ENCODE data around the gene IRS2.
"Not testable (repeated sequence)": the region's sequence is repeated elsewhere in the genome, so short reads cannot be mapped to it uniquely, and the experiment has no call there.

The IRS2 gene, protein sequence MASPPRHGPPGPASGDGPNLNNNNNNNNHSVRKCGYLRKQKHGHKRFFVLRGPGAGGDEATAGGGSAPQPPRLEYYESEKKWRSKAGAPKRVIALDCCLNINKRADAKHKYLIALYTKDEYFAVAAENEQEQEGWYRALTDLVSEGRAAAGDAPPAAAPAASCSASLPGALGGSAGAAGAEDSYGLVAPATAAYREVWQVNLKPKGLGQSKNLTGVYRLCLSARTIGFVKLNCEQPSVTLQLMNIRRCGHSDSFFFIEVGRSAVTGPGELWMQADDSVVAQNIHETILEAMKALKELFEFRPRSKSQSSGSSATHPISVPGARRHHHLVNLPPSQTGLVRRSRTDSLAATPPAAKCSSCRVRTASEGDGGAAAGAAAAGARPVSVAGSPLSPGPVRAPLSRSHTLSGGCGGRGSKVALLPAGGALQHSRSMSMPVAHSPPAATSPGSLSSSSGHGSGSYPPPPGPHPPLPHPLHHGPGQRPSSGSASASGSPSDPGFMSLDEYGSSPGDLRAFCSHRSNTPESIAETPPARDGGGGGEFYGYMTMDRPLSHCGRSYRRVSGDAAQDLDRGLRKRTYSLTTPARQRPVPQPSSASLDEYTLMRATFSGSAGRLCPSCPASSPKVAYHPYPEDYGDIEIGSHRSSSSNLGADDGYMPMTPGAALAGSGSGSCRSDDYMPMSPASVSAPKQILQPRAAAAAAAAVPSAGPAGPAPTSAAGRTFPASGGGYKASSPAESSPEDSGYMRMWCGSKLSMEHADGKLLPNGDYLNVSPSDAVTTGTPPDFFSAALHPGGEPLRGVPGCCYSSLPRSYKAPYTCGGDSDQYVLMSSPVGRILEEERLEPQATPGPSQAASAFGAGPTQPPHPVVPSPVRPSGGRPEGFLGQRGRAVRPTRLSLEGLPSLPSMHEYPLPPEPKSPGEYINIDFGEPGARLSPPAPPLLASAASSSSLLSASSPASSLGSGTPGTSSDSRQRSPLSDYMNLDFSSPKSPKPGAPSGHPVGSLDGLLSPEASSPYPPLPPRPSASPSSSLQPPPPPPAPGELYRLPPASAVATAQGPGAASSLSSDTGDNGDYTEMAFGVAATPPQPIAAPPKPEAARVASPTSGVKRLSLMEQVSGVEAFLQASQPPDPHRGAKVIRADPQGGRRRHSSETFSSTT (N-terminal part only)

DNA sequence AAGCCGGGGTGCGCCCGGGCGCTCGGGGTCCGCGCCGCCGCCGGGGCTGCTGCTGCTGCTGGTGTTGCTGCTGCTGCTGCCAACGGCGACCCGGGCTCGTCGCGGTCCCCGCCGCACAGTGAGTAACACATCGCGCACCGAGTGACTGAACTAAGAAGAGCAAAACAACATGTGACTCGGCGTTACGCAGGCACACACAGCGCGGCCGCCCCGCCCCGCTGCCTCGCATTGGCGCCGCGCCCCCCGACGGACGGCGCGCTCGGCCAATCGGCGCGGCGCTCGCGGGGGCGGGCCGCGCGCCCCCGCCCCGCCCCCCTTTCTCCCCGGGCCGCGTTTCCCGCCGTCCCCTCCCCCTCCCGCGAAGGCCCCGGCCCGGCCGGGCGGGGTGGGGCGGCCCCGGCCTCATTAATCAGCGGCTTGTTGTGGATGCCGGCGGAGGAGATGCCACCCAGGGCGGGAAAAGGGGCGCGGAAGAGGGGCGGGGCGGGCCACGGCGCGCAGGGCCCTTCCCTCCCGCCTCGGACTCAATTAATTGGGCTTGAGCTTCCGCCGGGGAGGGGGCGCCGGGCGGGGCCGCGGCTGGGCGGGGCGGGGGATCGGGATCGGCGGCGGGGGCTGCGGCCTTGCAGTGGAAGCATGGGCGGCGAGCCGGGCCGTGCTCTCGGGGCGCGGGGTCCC is at the start of gene IRS2:
TSS of gene IRS2 (minus strand) at position 127 of the 678 bp plus-strand sequence. CDS start 530 bp downstream, outside the sequence.
- DNase-seq = peak; percentile 74 to 92 (median 88)

DNA sequence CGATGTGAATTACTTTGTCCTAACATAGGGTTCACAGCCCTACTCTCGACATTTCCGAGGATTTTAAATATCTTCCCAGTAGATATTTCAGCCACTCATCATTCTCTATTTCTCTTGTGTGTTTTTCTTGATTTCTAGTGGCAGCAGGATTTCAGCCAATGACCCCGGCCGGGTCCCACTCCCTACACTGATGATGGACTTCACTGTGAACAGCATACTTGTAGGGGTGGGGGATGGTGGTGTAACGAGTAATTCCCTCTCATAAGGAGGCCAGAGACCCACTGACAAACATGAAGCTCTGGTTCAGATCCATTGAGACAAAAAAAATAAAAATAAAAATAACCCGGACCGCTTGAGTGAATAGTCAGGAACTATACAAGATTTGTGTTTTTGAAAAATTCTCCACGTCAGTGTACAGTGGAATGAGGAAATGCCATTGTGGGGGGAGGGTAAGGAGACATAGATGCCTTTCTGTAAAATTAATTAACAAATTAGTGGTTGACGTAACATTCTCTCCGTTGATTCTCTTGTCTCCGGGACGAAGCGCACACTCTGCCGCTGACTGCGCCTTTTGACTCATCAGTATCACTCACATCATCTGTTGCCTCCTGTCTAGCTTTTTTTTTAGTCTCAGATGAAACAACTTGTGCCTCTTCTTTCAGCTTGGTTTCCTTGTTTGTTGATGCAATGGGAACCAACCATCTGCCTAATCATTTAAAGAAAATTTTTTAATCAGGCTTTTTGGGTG is 48.8 kb upstream of the IRS2 start:
- no peak for DNase-seq

DNA sequence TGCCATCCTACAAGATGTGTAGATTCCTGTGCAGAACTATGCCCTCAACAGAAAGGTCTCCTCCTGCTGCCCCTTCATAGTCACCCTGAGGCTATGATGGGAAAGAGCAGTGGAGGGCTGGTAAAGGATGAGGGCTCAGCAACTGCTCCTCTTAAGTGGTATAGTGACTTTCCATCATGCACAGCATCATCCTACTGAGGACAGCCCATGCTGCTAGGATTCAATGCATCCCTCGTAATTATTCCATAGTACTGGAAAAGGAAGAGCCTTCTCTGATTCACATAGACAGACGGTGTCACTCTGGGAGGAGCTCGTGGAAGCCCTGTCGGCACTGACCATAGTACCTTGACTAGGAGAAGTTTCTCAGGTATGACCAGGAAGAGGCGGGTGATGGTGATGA is 47.6 kb upstream of the IRS2 start:
- no peak for DNase-seq

DNA sequence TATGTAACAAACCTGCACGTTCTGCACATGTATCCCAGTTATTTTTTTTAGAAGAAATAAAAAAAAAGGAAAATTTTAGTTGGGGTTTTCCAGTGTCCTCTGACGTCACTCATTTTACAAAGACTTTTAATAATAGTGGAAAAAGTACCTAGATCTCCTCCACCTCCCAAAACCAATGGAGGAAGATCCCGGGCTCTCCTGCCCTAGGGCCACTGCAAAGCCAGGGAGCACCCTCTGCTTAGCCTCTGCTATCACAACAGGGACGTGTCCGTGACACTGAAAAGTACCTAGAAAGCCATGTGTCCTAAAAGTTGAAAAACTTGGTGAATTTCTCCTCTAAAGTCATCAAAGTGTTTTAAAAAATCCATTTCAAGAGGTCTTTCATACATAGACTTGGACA is 46.7 kb upstream of the IRS2 start:
- DNase-seq = no peak

DNA sequence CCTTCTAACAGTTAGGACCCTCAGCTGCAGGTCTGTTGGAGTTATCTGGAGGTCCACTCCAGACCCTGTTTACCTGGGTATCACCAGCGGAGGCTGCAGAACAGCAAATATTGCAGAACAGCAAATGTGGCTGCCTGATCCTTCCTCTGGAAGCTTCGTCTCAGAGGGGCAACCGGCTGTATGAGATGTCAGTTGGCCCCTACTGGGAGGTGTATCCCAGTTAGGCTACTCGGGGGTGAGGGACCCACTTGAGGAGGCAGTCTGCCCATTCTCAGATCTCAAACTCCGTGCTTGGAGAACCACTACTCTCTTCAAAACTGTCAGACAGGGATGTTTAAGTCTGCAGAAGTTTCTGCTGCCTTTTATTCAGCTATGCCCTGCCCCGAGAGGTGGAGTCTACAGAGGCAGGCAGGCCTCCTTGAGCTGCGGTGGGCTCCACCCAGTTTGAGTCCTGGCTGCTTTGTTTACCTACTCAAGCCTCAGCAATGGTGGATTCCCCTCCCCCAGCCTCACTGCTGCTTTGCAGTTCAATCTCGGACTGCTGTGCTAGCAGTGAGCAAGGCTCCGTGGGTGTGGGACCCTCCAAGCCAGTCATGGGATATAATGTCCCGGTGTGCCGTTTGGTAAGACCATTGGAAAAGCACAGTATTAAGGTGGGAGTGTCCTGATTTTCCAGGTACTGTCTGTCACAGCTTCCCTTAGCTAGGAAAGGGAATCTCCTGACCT is 42.4 kb upstream of the IRS2 start:
- DNase-seq = not testable (repeated sequence)

DNA sequence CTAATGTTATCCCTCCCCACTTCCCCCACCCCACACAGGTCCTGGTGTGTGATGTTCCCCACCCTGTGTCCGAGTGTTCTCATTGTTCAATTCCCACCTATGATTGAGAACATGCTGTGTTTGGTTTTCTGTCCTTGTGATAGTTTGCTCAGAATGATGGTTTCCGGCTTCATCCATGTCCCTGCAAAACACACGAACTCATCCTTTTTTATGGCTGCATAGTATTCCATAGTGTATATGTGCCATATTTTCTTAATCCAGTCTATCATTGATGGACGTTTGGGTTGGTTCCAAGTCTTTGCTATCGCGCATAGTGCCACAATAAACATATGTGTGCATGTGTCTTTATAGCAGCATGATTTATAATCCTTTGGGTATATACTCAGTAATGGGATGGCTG is 36.8 kb upstream of the IRS2 start:
- not testable (repeated sequence) for DNase-seq

DNA sequence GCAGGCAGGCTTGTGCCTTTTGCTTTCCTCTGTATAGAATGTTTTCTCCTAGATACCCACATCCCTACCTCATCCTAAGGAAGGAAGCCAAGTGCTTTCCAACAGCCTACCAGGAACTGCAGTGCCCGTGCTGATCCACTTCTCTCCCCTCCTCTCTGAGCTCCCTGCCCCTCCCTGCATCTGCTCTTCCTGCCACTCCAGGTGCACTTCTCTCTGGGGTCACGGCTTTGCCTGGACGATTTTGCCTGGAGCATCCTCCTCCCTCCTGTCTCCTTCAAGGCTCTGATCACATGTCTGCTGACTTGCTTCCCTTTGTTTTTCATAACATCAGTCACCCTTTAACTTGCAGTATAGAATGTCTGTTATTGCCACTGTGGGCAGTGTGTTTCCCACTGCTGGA is 34.7 kb upstream of the IRS2 start:
- no peak for DNase-seq

DNA sequence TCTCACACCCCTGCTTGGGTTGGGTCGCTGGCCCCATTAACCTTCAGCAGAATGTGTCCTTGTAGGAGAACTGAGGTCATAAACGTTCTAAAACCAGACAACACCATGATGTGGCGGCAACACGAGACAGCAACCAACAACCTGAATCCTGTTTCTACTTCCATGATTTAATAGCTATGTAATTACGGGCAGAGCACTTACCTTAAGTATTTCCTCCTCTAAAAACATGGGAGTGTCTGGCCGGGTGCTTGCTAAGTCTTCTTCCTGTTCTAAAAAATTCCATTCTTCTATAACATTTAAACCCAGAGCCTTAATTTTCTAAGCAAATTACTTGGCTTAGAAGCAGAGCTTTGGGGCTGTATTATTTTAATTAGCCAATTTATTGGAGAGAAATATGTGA is 33.5 kb upstream of the IRS2 start:
- DNase-seq = no peak

DNA sequence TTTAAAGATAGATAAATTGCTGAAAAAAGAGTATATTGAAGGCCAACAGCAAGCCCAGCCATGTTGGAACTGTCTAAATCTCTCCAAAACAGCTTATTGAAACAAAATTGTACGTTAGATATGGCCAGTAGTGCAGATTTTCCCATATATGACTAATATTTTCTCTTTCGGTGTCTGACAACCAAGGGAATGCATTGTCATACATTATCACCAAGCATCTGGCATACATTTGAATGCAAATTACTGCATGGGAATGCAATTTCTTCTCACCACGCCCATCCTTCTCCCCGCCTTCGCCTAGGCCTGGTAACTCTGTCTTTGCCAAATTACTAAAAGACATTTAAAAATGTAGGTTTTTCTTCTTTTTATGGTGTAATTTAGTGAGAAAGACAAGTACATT is 32.5 kb upstream of the IRS2 start:
- no peak for DNase-seq

DNA sequence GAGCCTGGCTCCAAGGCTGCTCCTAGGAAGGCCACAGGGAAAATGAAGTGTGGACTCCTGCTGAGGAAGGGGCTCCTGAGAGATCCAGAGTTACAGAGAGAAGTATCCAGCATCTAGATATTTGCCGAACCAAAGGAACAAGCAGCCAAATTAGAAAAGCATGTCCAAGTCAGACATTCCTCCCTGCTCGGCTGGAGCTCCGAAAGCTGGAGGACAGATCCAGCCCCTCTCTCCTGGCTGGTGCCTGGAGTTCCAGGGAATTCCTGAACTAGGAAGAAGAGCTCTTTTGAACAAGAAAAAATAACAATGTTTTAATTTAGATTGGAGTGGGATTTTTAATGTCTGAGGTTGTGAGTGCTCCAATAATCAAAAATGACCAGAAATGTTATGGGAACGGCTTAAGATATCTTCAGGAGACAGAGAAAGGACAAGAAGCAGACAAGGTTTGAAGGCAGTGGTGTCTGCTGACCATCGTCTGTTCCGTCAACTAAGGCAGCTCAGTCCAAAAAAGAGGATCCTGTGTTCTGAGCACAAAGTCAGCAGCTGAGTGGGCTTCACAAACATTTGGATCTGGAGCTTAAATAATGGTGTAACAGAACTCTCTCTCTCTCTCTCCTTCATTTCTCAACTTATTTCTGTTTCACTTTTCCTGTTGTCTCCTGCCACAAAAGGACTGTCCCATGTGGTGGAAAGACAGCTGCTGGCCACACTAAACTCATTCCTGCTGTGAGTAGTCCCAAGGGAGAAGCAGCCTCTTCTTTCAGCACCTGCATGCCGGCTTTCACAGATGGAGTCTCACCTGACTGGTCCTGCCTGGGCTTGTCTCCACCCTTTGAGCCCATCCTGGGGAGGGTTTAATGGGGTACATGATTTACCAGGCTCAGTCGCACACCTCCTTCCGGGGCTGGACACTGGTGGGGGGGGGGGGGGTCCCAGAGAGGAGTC is 31.5 kb upstream of the IRS2 start:
- no peak for DNase-seq

DNA sequence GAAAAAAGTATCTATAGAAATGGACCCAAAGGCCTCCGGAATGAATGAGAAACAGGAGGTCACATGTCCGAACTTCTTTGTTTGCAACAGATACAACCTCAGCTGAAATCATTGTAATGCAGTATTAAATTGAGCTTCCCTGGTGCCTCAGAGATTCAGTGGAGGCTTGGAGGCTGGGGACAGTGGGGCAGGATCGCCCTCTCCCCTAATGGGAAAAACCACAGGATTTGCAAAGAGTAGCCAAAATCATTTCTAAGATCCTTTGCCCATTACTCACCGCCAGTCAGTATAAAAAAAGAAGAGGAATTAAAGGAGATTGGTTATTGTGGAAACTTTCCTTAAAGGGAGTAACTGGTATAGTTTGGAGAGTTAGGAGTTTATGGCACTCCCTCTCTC is 30.4 kb upstream of the IRS2 start:
- no peak for DNase-seq

DNA sequence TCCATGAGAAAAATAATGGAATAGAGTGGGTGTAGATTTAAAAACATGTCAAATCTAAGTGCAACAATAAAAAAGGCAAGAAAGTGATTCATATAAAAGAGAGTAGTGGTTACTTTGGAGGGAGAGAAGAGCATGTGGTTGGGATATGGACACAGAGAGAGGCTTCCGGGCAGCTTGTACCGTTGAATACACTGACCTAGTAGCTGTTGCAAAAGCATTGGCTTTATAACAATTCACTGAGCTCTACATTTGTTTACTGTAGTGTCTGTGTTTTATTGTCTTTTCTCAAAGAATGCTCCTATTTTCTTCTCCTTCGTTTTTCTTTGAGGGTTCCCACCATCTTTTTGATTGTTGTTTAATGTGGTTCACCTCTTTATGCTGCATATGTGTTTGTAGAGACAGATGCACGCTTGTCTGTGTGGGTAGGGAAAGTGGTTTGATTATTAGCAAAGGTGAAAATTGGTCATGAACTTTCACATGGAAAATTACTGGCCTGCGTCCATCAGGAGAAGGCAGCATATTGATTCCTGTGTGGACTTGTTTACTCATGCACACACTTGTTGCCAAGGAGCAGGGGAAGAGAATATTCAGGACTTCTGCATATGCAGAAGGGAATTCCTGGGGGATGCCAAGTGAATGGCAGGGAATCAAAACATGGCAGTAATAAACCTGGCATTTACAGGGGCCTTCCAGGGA is 29.9 kb upstream of the IRS2 start:
- DNase-seq = no peak

DNA sequence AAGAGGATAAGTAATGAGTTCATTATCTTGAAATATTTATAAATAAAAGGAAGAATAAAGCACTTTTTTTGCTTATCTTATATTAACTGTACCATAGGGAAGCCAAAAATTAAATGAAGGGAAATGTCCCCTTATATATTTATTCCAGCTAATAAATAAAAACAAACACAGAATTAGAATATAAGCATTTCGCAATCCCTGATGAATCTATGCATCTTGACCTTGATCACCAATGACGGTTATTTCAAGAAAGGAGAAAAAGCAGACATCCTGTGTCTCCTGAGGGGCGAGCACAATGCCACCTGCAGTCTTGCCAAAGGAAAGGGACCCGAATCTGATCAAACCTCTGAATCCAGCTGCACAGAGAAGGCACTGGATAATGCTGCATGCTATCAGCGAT is 29.3 kb upstream of the IRS2 start:
- DNase-seq = no peak

DNA sequence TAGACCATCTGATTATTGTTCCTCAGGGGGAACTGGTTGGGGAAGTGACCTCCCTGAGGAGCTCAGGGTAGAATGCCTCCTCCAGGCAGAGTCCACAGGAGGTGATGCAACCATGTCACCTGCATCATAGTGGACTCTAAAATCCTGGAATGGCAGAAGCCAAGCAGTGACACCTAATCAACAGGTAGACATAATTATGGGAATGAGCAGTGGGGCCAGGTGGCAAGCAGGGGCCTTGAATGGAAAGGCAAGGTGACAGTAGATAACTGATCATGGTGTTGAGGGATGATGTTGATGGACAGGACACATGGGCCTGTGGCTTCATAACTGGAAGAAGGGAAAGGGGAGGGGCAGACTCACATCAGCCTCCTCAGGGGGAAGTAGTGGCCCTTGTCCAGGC is 27.3 kb upstream of the IRS2 start:
- no peak for DNase-seq

DNA sequence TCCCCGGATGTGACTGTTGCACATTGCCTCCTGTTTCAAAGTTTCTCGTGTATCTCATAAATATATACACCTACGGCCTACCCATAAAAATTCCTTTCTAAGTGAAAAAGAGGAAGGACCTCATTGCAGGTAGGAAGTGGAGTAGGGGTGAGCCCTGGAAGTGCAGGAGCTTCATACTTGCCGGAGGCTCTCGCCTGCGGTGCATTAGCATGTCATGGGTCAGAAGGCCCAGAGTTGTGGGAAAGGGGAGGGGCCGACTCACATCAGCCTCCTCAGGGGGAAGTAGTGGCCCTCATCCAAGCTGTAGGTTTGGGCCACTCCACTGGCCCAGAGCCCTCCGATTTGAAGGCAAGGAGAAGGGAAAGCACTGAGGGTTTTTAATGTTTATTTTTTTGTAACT is 26.0 kb upstream of the IRS2 start:
- no peak for DNase-seq

DNA sequence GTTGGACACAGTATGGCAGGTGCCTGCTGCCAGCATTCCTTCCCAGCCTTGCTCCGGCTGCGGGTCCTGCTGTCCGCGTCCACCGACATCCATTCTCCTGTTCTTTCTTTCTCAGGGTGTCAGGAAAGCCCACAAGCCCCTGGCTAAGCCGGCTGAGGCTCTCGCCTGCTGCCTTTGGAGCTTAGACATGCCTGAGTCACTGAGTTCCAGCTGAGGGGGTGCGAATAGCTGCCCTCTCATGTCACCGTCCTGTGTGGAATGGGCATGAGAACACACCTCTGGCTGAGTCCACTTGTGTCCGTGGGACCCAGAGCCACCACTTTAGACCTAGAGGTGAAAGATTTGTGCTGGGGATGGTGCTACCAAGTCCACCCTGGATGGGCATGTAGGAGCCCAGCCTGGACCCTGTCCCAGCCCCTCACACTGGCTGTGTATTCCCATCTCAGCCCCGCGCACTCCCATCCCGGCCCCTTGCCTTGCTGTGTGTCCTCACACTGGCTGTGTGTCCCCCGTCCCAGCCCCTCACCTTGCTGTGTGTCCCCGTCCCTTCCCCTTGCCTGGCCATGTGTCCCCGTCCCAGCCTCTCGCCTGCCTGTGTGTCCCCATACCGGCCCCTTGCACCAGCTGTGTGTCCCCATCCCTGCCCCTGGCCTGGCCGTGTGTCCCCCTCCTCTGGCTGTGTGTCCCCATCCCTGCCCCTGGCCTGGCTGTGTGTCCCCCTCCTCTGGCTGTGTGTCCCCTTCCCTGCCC is 24.6 kb upstream of the IRS2 start:
- DNase-seq = no peak

DNA sequence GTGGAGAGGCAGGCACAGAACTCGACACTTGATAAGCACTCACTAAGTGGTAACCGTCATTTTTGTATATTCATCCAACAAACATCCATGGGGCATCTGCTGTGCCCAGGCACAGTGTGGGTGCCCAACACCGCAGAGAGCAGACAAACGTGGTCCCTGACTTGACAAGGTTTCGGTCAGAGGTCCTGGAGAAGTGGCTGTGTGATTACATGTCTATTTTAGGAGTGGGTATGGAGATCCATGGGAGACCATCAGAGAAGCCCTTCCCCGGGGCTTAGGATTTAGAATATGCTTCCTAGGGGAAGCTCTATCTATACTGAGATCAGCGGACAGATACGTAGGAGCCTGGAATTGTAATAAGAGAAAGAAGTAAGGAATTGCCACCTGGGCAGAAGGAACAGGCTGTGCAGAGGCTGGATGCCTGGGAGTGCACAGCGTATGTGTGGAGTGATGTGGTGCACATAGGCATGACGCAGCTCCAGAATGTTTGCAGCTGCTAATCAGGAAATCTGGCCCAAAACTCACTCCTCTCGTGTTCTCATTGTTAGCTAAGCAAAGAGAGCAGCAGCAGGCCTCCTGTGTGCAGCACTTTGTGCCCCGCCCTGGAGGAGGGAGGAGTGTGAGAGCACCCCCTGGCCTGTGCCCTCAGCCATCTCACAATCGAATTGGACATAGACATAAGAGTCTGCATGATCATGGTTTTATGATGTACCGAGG is 23.0 kb upstream of the IRS2 start:
- DNase-seq = no peak

DNA sequence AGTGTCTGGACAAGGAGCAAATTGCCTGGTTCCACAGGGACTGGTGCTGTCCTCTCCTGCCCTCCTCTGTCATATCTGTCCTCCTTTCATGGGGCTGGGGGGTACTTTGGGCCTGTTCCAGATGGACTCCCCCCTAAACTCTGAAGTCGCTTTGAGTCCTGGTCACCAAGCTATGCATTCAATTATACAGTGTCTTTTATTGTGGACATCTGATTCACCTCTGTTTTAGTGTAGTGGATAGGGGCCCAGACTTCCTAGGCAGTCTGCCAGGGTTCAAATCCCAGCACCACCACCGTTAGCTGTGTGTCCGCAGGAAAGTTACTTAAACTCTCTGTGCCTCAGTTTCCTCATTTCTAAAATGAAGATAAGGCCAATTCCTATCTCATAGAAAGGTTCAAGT is 21.0 kb upstream of the IRS2 start:
- DNase-seq = no peak
